Dermis blood vessel endothelial cell (primary cell): ENCODE data around the gene FAM177A1. TPM values are rescaled to one million over a fixed set of nuclear protein-coding genes. Genes with fewer than 3 reads are reported as not detected.

Experiments
- total RNA-seq: library from RNA; depleted of rRNA; stranded (reverse); fragments of >200 nt; gene quantifications from 2 replicates; pipeline ENCODE4 v1.2.3, GENCODE V29; 2014

FAM177A1 gene
- total RNA-seq, 1 donor from 2014 or later = 43.1 TPM

Other genes starting within 250 kb of the FAM177A1 start
- gene BAZ1A, start 170.9 kb upstream of the FAM177A1 start, total RNA-seq = 54.8 and 76.5 TPM in 2 replicates
- 85.6 and 89.0 TPM in 2 replicates for gene SRP54, start 63.3 kb upstream of the FAM177A1 start, total RNA-seq
- gene PPP2R3C, start 75.7 kb downstream of the FAM177A1 start, total RNA-seq = 34.6 and 46.1 TPM in 2 replicates
- gene PRORP, start 76.3 kb downstream of the FAM177A1 start, total RNA-seq = 39.8 and 41.6 TPM in 2 replicates
- 203 and 270 TPM in 2 replicates for gene PSMA6, start 246.1 kb downstream of the FAM177A1 start, total RNA-seq